ENCODE results near the gene QTRT2. TPM values are rescaled to one million over a fixed set of nuclear protein-coding genes. Genes with fewer than 3 reads are reported as not detected.
A peak's percentile ranks its signal among the peaks of the same experiment; 100 is the strongest.

QTRT2 gene
- polyA plus RNA-seq, 2 of the 4 experiments (the other 2 are of a cell fraction): 23.5 to 33.9 TPM

DNA sequence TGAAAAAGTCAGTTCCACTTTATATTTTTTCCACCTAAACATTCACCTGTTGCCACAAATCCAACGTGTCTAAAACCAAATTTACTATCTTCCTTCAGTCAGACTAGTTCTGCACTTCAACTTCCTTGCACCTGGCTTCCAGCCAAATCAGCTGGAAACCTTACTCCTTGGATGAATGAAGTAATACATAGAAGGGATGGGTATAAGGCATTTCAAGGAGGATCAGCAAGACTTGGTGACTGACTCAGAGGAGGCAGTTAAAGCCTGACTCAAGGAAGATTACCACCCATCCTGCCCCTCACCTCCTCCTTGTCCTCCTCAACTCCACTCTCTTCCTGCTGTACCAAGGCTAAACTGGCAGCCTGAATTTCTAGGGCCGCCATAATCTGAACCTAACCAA is 37.1 kb downstream of the QTRT2 start:
- no peak for FAIRE-seq

DNA sequence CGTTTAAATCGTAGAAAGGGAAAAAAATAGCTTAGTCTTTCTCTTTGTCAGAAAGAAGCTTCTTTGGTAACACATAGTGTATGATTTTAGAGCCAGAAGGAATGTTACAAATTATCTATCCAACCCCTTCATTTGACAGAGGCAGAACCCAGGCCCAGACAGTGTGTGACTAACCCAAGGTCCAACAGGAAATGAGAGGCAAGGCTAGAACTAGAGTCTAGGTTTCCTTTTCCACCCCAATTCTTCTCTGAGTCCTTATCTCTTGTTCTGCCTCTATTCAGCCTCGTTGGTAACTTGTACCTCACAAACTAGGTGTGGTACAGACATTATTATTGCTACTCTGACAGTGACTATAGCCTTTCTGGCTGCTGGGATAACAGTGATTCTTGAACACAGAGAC is 39.3 kb downstream of the QTRT2 start:
- DNase-seq (ENCODE audit: low read depth in 1 of 2, low spot score in 1 of 2): no peak
- H3K27ac ChIP-seq: no peak overlapping the region
- TF ChIP-seq, protein P1, sequence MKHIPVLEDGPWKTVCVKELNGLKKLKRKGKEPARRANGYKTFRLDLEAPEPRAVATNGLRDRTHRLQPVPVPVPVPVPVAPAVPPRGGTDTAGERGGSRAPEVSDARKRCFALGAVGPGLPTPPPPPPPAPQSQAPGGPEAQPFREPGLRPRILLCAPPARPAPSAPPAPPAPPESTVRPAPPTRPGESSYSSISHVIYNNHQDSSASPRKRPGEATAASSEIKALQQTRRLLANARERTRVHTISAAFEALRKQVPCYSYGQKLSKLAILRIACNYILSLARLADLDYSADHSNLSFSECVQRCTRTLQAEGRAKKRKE (CRISPR knock-in tag; IDR thresholded peaks at IDR 0.05; ENCODE audit: low read depth): no peak
- no peak for TF ChIP-seq RNF2 (IDR thresholded peaks at IDR 0.05; ENCODE audit: borderline replicate concordance, low read depth)
- no peak for TF ChIP-seq HOXB13 (CRISPR knock-in tag; IDR thresholded peaks at IDR 0.05; ENCODE audit: low read depth)
- TF ChIP-seq EHF (CRISPR knock-in tag; IDR thresholded peaks at IDR 0.05): no peak
- TF ChIP-seq JUN (IDR thresholded peaks at IDR 0.05): no peak
- TF ChIP-seq NR3C1 (IDR thresholded peaks at IDR 0.05): no peak
- TF ChIP-seq HES2 (IDR thresholded peaks at IDR 0.05): no peak
- TF ChIP-seq MYC (IDR thresholded peaks at IDR 0.05; ENCODE audit: borderline replicate concordance, low read length): no peak
- no peak for TF ChIP-seq FOSB (CRISPR knock-in tag; IDR thresholded peaks at IDR 0.05)
- no peak for TF ChIP-seq HDAC2 (IDR thresholded peaks at IDR 0.05)
- TF ChIP-seq POLR2A (IDR thresholded peaks at IDR 0.05; ENCODE audit: low read length): no peak
- TF ChIP-seq CBX8 (IDR thresholded peaks at IDR 0.05): no peak
- TF ChIP-seq, protein P2, sequence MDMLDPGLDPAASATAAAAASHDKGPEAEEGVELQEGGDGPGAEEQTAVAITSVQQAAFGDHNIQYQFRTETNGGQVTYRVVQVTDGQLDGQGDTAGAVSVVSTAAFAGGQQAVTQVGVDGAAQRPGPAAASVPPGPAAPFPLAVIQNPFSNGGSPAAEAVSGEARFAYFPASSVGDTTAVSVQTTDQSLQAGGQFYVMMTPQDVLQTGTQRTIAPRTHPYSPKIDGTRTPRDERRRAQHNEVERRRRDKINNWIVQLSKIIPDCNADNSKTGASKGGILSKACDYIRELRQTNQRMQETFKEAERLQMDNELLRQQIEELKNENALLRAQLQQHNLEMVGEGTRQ (IDR thresholded peaks at IDR 0.05): no peak
- TF ChIP-seq, protein P3, sequence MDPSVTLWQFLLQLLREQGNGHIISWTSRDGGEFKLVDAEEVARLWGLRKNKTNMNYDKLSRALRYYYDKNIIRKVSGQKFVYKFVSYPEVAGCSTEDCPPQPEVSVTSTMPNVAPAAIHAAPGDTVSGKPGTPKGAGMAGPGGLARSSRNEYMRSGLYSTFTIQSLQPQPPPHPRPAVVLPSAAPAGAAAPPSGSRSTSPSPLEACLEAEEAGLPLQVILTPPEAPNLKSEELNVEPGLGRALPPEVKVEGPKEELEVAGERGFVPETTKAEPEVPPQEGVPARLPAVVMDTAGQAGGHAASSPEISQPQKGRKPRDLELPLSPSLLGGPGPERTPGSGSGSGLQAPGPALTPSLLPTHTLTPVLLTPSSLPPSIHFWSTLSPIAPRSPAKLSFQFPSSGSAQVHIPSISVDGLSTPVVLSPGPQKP (IDR thresholded peaks at IDR 0.05; ENCODE audit: low read depth, low read length): no peak
- TF ChIP-seq NPAS2 (CRISPR knock-in tag; IDR thresholded peaks at IDR 0.05; ENCODE audit: borderline replicate concordance): no peak
- TF ChIP-seq JUNB (IDR thresholded peaks at IDR 0.05): no peak
- TF ChIP-seq FOSL2 (IDR thresholded peaks at IDR 0.05): no peak
- no peak for TF ChIP-seq FOSL2 (CRISPR knock-in tag; IDR thresholded peaks at IDR 0.05)
- no peak for TF ChIP-seq ZNF302 (CRISPR knock-in tag; IDR thresholded peaks at IDR 0.05)
- TF ChIP-seq RARB (CRISPR knock-in tag; IDR thresholded peaks at IDR 0.05): no peak
- no peak for TF ChIP-seq NFE2L2 (conservative IDR thresholded peaks at IDR 0.05; ENCODE audit: low read length)
- ChIA-PET CTCF (interaction anchor here (1.1 to 1.6 kb wide), 2 partner anchors 9 to 251 kb away, joined by 3 to 4 read pairs; no protein-coding TSS in a partner anchor), POLR2A (no interaction called here)
- 60% methylated on average over 3 of the region's 3 CpGs for WGBS (ENCODE audit: missing lambda C conversion rate)
- H3K4me1 ChIP-seq: no peaks in the 10 kb centered on the region
- H3K4me2 ChIP-seq: no peak overlapping the region
- no peaks in the 10 kb centered on the region for H3K9me3 ChIP-seq
- no peak for ATAC-seq
- FAIRE-seq: no peak
- H3K4me3 ChIP-seq: no peak overlapping the region

More for the DNA sequence above, 37.1 kb downstream of the QTRT2 start:
- ChIA-PET CTCF (no interaction called here), POLR2A (no interaction called here)
- TF ChIP-seq, protein P4, sequence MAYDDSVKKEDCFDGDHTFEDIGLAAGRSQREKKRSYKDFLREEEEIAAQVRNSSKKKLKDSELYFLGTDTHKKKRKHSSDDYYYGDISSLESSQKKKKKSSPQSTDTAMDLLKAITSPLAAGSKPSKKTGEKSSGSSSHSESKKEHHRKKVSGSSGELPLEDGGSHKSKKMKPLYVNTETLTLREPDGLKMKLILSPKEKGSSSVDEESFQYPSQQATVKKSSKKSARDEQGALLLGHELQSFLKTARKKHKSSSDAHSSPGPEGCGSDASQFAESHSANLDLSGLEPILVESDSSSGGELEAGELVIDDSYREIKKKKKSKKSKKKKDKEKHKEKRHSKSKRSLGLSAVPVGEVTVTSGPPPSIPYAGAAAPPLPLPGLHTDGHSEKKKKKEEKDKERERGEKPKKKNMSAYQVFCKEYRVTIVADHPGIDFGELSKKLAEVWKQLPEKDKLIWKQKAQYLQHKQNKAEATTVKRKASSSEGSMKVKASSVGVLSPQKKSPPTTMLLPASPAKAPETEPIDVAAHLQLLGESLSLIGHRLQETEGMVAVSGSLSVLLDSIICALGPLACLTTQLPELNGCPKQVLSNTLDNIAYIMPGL (CRISPR knock-in tag; IDR thresholded peaks at IDR 0.05; ENCODE audit: borderline replicate concordance): no peak
- TF ChIP-seq EP300 (IDR thresholded peaks at IDR 0.05): no peak
- no peak for TF ChIP-seq NFE2L2 (conservative IDR thresholded peaks at IDR 0.05; ENCODE audit: low read length)
- TF ChIP-seq, protein P5, sequence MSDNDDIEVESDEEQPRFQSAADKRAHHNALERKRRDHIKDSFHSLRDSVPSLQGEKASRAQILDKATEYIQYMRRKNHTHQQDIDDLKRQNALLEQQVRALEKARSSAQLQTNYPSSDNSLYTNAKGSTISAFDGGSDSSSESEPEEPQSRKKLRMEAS (IDR thresholded peaks at IDR 0.05): no peak
- no peak for TF ChIP-seq HEYL (CRISPR knock-in tag; IDR thresholded peaks at IDR 0.05)
- TF ChIP-seq RARB (CRISPR knock-in tag; IDR thresholded peaks at IDR 0.05): no peak
- no peak for TF ChIP-seq ZSCAN20 (CRISPR knock-in tag; IDR thresholded peaks at IDR 0.05)
- no peak for TF ChIP-seq EHF (CRISPR knock-in tag; IDR thresholded peaks at IDR 0.05)
- TF ChIP-seq RFX5 (IDR thresholded peaks at IDR 0.05): no peak
- TF ChIP-seq ESRRA (IDR thresholded peaks at IDR 0.05; ENCODE audit: borderline replicate concordance, low read length): no peak
- TF ChIP-seq, protein P2 (IDR thresholded peaks at IDR 0.05): no peak
- no peak for TF ChIP-seq FOXS1 (CRISPR knock-in tag; IDR thresholded peaks at IDR 0.05)
- no peak for TF ChIP-seq RAD21 (conservative IDR thresholded peaks at IDR 0.05 in 1 of 2, IDR thresholded peaks at IDR 0.05 in 1 of 2)
- TF ChIP-seq, protein P1 (CRISPR knock-in tag; IDR thresholded peaks at IDR 0.05; ENCODE audit: low read depth): no peak
- TF ChIP-seq KDM5A (IDR thresholded peaks at IDR 0.05): no peak
- TF ChIP-seq GATA3 (IDR thresholded peaks at IDR 0.05; ENCODE audit: borderline replicate concordance): no peak
- DNase-seq (ENCODE audit: low read depth in 1 of 2, low spot score in 1 of 2) (peak; percentile 30 to 58), ATAC-seq (peak; percentile 71 to 79; a peak in 5 of 6 replicates)
- Histone ChIP-seq H3K9me3 (no peaks in the 10 kb centered on the region), H3K4me1 (no peaks in the 10 kb centered on the region), H3K4me3 (no peak overlapping the region), H3K27ac (no peak overlapping the region), H3K4me2 (no peak overlapping the region)
- WGBS (ENCODE audit: missing lambda C conversion rate): 49% methylated on average over 2 of the region's 2 CpGs

Measured in A549 (cell line).